K562 (cell line): ENCODE measurements around the gene RIT2. TPM values are rescaled to one million over a fixed set of nuclear protein-coding genes. Genes with fewer than 3 reads are reported as not detected.

Experiments
- ATAC-seq: fragments of 200-7000 bp; cut with Tn5 transposase; 3 replicates; pipeline ENCODE4 v1.9.1; 2020; ENCODE audit warnings: moderate library complexity
- BruUV-seq: library from RNA; stranded (reverse); fragments of 400-500 nt; replicated peaks from 2 replicates; lab custom pipeline; 2021; lab: Mats Ljungman, UMichigan
- CTCF ChIA-PET: fragments of 300-600 bp; formaldehyde crosslinking; extraction: SDS; loops from one replicate; lab custom pipeline; 2021; ENCODE audit warnings: low intra/inter-chr PET ratio; lab: Yijun Ruan, JAX
- POLR2A ChIA-PET: fragments of 300-600, 350-650 bp; sonication (Branson Sonifier 250); formaldehyde crosslinking; extraction: SDS; loops from one replicate; lab custom pipeline; 2021; ENCODE audit warnings: antibody characterized with exemption, inconsistent platforms; lab: Yijun Ruan, JAX
- DNase-seq, 4 experiments: peaks; one replicate each; pipeline versions ENCODE4 v3.0.0 to v3.0.0-alpha.2; 2011 to 2018; ENCODE audit warnings: low spot score in 3 of 4, mixed read lengths in 3 of 4; ENCODE audit errors: extremely low read depth in 1 of 4
- FAIRE-seq: peaks from 2 replicates; lab custom pipeline; 2011; peaks lifted over from hg19 to GRCh38; lab: Jason Lieb, UNC
- H2AFZ ChIP-seq: 2 replicates; pipeline ENCODE4 v1.6.0; 2011; ENCODE audit warnings: low read depth, low read length, control low read depth, inconsistent platforms
- H3K27ac ChIP-seq: fragments of 200-600 bp; 3 replicates; pipeline ENCODE4 v1.8.0; 2011; ENCODE audit warnings: low read depth, mild to moderate bottlenecking, control low read depth, inconsistent platforms, low read length, moderate library complexity, mixed read lengths; ENCODE audit errors: extremely low read depth
- H3K27me3 ChIP-seq, 2 experiments: fragments of 300-600 bp in 1 of 2; 2 replicates in 1 of 2; 3 replicates in 1 of 2; pipeline versions ENCODE4 v1.6.0 to v1.8.0; 2011; ENCODE audit warnings: inconsistent platforms in 2 of 2, low read length in 2 of 2, mild to moderate bottlenecking in 1 of 2, mixed read lengths in 1 of 2, moderate library complexity in 1 of 2; ENCODE audit not compliant: control insufficient read depth in 2 of 2, insufficient read depth in 2 of 2
- H3K36me3 ChIP-seq: fragments of 300-600 bp; 3 replicates; pipeline ENCODE4 v1.8.0; 2011; ENCODE audit warnings: mild to moderate bottlenecking, low read length, inconsistent platforms; ENCODE audit not compliant: control insufficient read depth, insufficient read depth
- H3K4me1 ChIP-seq, 2 experiments: fragments of 200-600 bp in 1 of 2; replicated peaks in 1 of 2; 2 replicates in 1 of 2; 3 replicates in 1 of 2; pipeline versions ENCODE4 v1.5.1 to v1.8.0; 2011; ENCODE audit warnings: inconsistent platforms in 2 of 2, low read length in 2 of 2, mild to moderate bottlenecking in 1 of 2, mixed read lengths in 1 of 2, moderate library complexity in 1 of 2; ENCODE audit not compliant: control insufficient read depth in 2 of 2, insufficient read depth in 2 of 2
- H3K4me2 ChIP-seq: 2 replicates; pipeline ENCODE4 v1.6.1; 2011; ENCODE audit warnings: low read length, control low read depth, inconsistent platforms, mixed read lengths; ENCODE audit not compliant: insufficient read depth
- H3K4me3 ChIP-seq: fragments of 200-600 bp; sonication (generic), shearing (Covaris generic); 2 replicates; pipeline ENCODE4 v1.5.1; 2016; ENCODE audit warnings: control low read depth, inconsistent platforms
- H3K79me2 ChIP-seq: fragments of 200-600 bp; 3 replicates; pipeline ENCODE4 v1.8.0; 2011; ENCODE audit warnings: low read length, inconsistent platforms; ENCODE audit not compliant: control insufficient read depth, insufficient read depth
- H3K9ac ChIP-seq, 2 experiments: 2 replicates each; pipeline versions ENCODE4 v1.6.0 to v1.6.1; 2011; ENCODE audit warnings: low read depth in 2 of 2, low read length in 2 of 2, control low read depth in 1 of 2, inconsistent platforms in 1 of 2, mild to moderate bottlenecking in 1 of 2, mixed read lengths in 1 of 2; ENCODE audit not compliant: insufficient read depth in 1 of 2
- H3K9me1 ChIP-seq: one replicate; pipeline ENCODE4 v1.6.0; 2011; ENCODE audit warnings: inconsistent platforms, mild to moderate bottlenecking, low read length, moderate library complexity; ENCODE audit not compliant: control insufficient read depth, insufficient read depth
- H3K9me3 ChIP-seq: replicated peaks from 2 replicates; pipeline ENCODE4 v1.5.1; 2011; ENCODE audit warnings: low read depth, low read length, inconsistent platforms; ENCODE audit not compliant: control insufficient read depth, insufficient read depth
- H4K20me1 ChIP-seq: replicated peaks from 2 replicates; pipeline ENCODE4 v1.6.1; 2011; ENCODE audit warnings: low read length, inconsistent platforms, mixed read lengths; ENCODE audit not compliant: control insufficient read depth, insufficient read depth
- CSDE1 ChIP-seq, 2 experiments: fragments of 450-650 bp; IDR thresholded peaks; 2 replicates each; pipeline ENCODE4 v1.6.1; 2016; ENCODE audit warnings: mild to moderate bottlenecking in 1 of 2
- PHF8 ChIP-seq: fragments of 200-600 bp; sonication (generic); IDR thresholded peaks from 2 replicates; pipeline ENCODE4 v1.6.1; 2012; ENCODE audit warnings: mixed run types, mild to moderate bottlenecking, inconsistent platforms, low read length, moderate library complexity, borderline replicate concordance
- RBM25 ChIP-seq: fragments of 200-400 bp; formaldehyde crosslinking; IDR thresholded peaks from 2 replicates; pipeline ENCODE4 v1.6.1; 2018; ENCODE audit warnings: low read length, low read depth, moderate library complexity; ENCODE audit not compliant: severe bottlenecking
- THRAP3 ChIP-seq: fragments of 450-650 bp; IDR thresholded peaks from 2 replicates; pipeline ENCODE4 v1.6.1; 2016; ENCODE audit warnings: mild to moderate bottlenecking, inconsistent platforms, borderline replicate concordance
- WGBS: fragments of 100-300 bp; shearing (Covaris generic); methylation state at CpG from one replicate; pipeline ENCODE4 v1.1.6; 2016; ENCODE audit warnings: low coverage, mixed read lengths; ENCODE audit not compliant: insufficient coverage; ENCODE audit errors: missing lambda C conversion rate; 5-methylcytosine and 5-hydroxymethylcytosine counted together
- in situ Hi-C: fragments of 300-500 bp; cut with MboI; formaldehyde crosslinking; loops from 4 replicates; pipeline ENCODE4 v1.15.0; 2018; ENCODE audit warnings: inconsistent platforms, mixed read lengths
- intact Hi-C: fragments of 100-400 bp; cut with micrococcal nuclease; formaldehyde crosslinking; loops from 2 replicates; pipeline ENCODE4 v1.14.2; 2022
- polyA plus RNA-seq, 8 experiments: library from polyadenylated mRNA; depleted of rRNA in 4 of 8; stranded (reverse) in 5 of 8; unstranded in 3 of 8; fragments of >200 nt; fragmentation: Nextera tagmentation in 2 of 8; fragmentation: Illumina TruSeq in 1 of 8; extraction: Ambion mirVana in 2 of 8; extraction: Trizol in 1 of 8; gene quantifications; 2 replicates each; pipeline versions ENCODE4 v1.2.1 to v1.2.3, GENCODE V29; 2011 to 2014; ENCODE audit warnings: inconsistent platforms in 1 of 8, missing spikeins in 1 of 8
- total RNA-seq, 7 experiments: library from RNA; depleted of rRNA in 6 of 7; stranded (reverse); fragments of >200 nt in 6 of 7; fragmentation: Illumina TruSeq in 2 of 7; extraction: Trizol in 2 of 7; gene quantifications; 2 replicates each; pipeline versions ENCODE4 v1.2.1 to v1.2.3, GENCODE V29; 2011 to 2021; ENCODE audit warnings: low replicate concordance in 1 of 7
- TF ChIP-seq, protein P1 (sequence below): fragments of 200-600 bp; sonication (generic); IDR thresholded peaks from one replicate; pipeline ENCODE4 v1.6.1; 2012; ENCODE audit warnings: mild to moderate bottlenecking, low read depth, low read length, inconsistent platforms

The RIT2 gene
- total and polyA plus RNA-seq, 9 of the 15 experiments (the other 6 are each of a cell fraction or from before 2014, with no cell fraction given) = not detected

DNA sequence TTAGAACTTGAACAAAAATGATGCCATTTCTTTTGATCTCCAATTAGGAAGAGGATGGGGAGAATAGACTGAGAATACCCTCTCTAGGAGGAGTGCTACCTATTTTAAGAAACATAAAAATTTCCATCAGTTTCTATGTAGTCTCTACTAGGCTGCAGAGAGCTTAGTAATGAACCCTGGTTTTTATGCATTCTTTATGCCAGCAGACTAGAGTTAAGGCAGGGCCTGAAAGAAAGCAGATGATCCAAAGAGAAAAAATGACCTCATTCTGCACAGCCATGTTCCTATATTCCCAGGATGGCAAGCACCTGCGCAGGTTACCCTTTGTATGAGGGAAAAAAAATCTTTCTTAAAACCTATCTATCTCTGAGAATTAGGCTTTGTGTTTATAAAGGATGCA, 254.9 kb downstream of the RIT2 start:
- H3K9me3 ChIP-seq = no peaks in the 10 kb centered on the region
- WGBS = 0% methylated on average over 1 of the region's 1 CpG
- no peaks in the 10 kb centered on the region for H3K9me1 ChIP-seq
- H2AFZ ChIP-seq = no peak overlapping the region
- no peak for ATAC-seq
- no peaks in the 10 kb centered on the region for H4K20me1 ChIP-seq
- ChIA-PET CTCF (no interaction called here), POLR2A (no interaction called here)
- no peaks in the 10 kb centered on the region for H3K27me3 ChIP-seq
- no peak for FAIRE-seq
- H3K9ac ChIP-seq = no peak overlapping the region
- no peak for DNase-seq
- no peaks in the 10 kb centered on the region for H3K36me3 ChIP-seq
- no peaks in the 10 kb centered on the region for H3K4me1 ChIP-seq
- in situ Hi-C loops = no loop called here
- no peak overlapping the region for H3K4me3 ChIP-seq
- no peak overlapping the region for H3K4me2 ChIP-seq
- TF ChIP-seq RBM25 (no peak), PHF8 (no peak), THRAP3 (no peak), CSDE1 (IDR thresholded peaks at IDR 0.05) (no peak)
- TF ChIP-seq, protein P1, sequence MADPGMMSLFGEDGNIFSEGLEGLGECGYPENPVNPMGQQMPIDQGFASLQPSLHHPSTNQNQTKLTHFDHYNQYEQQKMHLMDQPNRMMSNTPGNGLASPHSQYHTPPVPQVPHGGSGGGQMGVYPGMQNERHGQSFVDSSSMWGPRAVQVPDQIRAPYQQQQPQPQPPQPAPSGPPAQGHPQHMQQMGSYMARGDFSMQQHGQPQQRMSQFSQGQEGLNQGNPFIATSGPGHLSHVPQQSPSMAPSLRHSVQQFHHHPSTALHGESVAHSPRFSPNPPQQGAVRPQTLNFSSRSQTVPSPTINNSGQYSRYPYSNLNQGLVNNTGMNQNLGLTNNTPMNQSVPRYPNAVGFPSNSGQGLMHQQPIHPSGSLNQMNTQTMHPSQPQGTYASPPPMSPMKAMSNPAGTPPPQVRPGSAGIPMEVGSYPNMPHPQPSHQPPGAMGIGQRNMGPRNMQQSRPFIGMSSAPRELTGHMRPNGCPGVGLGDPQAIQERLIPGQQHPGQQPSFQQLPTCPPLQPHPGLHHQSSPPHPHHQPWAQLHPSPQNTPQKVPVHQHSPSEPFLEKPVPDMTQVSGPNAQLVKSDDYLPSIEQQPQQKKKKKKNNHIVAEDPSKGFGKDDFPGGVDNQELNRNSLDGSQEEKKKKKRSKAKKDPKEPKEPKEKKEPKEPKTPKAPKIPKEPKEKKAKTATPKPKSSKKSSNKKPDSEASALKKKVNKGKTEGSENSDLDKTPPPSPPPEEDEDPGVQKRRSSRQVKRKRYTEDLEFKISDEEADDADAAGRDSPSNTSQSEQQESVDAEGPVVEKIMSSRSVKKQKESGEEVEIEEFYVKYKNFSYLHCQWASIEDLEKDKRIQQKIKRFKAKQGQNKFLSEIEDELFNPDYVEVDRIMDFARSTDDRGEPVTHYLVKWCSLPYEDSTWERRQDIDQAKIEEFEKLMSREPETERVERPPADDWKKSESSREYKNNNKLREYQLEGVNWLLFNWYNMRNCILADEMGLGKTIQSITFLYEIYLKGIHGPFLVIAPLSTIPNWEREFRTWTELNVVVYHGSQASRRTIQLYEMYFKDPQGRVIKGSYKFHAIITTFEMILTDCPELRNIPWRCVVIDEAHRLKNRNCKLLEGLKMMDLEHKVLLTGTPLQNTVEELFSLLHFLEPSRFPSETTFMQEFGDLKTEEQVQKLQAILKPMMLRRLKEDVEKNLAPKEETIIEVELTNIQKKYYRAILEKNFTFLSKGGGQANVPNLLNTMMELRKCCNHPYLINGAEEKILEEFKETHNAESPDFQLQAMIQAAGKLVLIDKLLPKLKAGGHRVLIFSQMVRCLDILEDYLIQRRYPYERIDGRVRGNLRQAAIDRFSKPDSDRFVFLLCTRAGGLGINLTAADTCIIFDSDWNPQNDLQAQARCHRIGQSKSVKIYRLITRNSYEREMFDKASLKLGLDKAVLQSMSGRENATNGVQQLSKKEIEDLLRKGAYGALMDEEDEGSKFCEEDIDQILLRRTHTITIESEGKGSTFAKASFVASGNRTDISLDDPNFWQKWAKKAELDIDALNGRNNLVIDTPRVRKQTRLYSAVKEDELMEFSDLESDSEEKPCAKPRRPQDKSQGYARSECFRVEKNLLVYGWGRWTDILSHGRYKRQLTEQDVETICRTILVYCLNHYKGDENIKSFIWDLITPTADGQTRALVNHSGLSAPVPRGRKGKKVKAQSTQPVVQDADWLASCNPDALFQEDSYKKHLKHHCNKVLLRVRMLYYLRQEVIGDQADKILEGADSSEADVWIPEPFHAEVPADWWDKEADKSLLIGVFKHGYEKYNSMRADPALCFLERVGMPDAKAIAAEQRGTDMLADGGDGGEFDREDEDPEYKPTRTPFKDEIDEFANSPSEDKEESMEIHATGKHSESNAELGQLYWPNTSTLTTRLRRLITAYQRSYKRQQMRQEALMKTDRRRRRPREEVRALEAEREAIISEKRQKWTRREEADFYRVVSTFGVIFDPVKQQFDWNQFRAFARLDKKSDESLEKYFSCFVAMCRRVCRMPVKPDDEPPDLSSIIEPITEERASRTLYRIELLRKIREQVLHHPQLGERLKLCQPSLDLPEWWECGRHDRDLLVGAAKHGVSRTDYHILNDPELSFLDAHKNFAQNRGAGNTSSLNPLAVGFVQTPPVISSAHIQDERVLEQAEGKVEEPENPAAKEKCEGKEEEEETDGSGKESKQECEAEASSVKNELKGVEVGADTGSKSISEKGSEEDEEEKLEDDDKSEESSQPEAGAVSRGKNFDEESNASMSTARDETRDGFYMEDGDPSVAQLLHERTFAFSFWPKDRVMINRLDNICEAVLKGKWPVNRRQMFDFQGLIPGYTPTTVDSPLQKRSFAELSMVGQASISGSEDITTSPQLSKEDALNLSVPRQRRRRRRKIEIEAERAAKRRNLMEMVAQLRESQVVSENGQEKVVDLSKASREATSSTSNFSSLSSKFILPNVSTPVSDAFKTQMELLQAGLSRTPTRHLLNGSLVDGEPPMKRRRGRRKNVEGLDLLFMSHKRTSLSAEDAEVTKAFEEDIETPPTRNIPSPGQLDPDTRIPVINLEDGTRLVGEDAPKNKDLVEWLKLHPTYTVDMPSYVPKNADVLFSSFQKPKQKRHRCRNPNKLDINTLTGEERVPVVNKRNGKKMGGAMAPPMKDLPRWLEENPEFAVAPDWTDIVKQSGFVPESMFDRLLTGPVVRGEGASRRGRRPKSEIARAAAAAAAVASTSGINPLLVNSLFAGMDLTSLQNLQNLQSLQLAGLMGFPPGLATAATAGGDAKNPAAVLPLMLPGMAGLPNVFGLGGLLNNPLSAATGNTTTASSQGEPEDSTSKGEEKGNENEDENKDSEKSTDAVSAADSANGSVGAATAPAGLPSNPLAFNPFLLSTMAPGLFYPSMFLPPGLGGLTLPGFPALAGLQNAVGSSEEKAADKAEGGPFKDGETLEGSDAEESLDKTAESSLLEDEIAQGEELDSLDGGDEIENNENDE = no peak
- H3K27ac ChIP-seq = no peak overlapping the region
- BruUV-seq = no TSS peak
- intact Hi-C loops = no loop called here
- no peaks in the 10 kb centered on the region for H3K79me2 ChIP-seq
